Measurements from ENCODE around the gene ZFHX3.
"Not testable (repeated sequence)": the region's sequence is repeated elsewhere in the genome, so short reads cannot be mapped to it uniquely, and the experiment has no call there.

ZFHX3 gene, protein sequence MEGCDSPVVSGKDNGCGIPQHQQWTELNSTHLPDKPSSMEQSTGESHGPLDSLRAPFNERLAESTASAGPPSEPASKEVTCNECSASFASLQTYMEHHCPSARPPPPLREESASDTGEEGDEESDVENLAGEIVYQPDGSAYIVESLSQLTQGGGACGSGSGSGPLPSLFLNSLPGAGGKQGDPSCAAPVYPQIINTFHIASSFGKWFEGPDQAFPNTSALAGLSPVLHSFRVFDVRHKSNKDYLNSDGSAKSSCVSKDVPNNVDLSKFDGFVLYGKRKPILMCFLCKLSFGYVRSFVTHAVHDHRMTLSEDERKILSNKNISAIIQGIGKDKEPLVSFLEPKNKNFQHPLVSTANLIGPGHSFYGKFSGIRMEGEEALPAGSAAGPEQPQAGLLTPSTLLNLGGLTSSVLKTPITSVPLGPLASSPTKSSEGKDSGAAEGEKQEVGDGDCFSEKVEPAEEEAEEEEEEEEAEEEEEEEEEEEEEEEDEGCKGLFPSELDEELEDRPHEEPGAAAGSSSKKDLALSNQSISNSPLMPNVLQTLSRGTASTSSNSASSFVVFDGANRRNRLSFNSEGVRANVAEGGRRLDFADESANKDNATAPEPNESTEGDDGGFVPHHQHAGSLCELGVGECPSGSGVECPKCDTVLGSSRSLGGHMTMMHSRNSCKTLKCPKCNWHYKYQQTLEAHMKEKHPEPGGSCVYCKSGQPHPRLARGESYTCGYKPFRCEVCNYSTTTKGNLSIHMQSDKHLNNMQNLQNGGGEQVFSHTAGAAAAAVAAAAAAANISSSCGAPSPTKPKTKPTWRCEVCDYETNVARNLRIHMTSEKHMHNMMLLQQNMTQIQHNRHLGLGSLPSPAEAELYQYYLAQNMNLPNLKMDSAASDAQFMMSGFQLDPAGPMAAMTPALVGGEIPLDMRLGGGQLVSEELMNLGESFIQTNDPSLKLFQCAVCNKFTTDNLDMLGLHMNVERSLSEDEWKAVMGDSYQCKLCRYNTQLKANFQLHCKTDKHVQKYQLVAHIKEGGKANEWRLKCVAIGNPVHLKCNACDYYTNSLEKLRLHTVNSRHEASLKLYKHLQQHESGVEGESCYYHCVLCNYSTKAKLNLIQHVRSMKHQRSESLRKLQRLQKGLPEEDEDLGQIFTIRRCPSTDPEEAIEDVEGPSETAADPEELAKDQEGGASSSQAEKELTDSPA (N-terminal part only)

DNA sequence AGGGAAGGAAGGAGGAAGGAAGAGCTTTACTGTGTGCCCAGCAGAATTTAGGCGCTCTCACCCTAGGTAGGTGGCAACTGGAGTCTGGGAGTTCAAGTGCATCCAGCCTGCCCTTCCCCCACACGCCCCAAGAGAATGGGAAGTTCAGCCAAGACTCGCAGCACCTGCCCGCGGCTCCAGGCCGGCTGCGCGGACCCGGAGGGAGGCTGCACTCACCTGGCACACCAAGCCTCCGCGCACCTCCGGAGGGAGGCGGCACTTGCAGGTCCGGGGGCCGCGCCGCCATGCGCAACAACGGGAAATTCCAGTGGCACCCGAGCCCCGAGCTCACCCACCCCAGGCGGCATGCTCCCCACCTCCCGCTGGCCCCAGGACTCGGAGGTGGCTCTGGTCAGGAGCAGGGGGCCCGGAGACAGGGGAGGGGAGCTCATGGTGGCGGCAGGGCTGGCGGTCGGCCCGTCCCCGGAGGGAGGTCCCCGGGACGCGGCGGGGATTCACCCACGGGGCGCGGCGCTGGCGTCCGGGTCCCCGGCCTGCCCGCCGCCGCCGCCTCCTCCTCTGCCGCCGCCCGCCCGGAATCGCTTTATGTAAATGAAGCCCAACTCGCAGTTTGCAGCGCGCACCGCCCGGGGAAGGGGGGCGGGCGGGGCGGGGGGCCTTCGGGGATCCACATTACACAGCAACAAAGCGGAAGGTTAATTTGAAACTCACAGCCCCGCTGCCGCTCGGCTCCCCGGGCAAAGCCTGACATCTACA lies at the start of gene ZFHX3:
Gene ZFHX3 (minus strand): TSS at position 593 of the 756 bp plus-strand sequence. CDS start 87,983 bp downstream, outside the sequence.
- peak; percentile 33 for DNase-seq

DNA sequence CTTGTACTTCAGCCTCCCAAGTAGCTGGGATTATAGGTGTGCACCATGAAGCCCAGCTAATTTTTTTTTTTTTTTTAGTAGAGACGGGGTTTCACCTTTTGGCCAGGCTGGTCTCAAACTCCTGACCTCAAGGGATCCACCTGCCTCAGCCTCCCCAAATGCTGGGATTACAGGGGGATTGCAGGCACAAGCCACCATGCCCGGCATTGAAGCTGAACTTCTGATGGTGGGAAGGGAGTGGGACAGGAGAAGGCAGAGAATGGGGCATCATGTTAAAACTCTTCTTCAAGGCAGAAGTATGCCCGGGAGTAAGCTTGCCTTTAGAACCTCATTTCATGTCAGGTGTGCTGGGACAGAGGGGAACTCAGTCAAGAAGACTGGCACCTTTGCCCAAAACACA lies 48.6 kb upstream of the ZFHX3 start:
- DNase-seq, result no peak

DNA sequence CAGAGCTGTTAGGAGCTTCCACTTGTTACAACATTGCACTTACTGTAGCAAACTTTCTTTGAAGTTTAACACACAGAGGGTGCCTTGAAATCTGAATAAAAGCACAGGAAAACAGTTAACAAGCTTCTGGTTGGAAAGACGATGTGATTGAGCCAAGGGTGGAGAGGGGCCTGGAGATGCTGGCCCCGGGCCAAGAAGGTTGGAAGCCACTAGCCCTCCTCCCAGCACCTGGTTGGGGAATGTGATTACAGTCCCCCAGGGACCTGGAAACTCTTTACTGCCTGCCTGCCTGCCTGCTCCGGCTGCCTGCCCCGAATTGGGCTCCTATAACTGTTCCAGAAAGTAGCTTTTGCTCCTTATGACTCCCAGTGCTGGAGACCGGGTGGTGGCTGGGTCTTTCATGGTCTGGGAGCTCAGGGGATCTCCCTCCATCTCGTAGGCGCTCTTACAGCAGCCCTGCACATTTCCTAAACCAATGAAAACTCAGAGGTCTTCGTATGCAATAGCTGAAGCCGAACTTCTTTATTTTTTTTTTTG lies 48.0 kb upstream of the ZFHX3 start:
- DNase-seq, result no peak

DNA sequence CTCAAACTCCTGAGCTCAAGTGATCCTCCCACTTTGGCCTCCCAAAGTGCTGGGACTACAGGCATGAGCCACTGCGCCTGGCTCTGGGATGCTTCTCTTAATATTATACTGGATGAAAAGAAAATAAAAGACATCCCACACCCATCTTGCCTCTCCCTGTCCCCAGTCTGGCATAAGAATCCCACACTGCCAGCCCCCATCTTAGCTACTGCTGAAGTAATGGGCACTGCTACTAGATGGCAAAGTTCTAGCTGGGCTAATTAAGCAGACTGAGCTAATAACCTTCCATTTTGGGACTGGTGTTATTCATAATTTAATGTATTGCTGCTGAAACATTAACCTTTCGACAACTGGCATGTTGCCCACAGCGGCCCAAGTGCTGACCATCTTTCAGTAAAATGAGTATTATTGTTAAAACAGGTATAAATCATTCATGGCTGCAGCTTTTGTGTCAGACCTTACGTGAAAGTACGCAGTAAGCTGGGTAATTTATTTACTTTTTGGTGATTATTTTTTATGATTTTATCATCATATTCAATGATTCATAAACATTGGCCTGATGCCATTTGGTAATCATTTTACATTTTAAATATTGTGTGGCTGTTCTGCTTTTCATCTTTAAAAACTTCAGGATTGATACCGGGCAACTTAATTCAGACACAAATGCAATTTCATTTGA lies 47.4 kb upstream of the ZFHX3 start:
- DNase-seq, result no peak

DNA sequence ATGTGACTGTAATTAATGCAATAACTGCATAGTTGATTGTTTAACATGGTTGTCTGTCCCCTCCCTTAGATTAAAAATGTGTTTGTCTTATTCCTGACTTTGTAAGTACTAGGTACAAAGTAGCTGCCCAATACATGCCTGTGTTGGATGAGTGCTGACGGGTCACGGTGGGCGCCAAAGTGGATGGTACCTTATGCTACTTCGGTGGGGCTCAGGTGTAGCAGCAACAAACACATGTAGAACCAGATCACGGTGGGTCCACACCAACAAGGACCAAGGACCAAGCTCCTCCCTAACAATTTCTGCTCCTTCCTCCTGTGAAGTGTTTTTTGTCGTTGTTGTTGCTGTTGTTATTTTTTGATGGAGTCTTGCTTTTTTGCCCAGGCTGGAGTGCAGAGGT lies 46.4 kb upstream of the ZFHX3 start:
- DNase-seq, result no peak

DNA sequence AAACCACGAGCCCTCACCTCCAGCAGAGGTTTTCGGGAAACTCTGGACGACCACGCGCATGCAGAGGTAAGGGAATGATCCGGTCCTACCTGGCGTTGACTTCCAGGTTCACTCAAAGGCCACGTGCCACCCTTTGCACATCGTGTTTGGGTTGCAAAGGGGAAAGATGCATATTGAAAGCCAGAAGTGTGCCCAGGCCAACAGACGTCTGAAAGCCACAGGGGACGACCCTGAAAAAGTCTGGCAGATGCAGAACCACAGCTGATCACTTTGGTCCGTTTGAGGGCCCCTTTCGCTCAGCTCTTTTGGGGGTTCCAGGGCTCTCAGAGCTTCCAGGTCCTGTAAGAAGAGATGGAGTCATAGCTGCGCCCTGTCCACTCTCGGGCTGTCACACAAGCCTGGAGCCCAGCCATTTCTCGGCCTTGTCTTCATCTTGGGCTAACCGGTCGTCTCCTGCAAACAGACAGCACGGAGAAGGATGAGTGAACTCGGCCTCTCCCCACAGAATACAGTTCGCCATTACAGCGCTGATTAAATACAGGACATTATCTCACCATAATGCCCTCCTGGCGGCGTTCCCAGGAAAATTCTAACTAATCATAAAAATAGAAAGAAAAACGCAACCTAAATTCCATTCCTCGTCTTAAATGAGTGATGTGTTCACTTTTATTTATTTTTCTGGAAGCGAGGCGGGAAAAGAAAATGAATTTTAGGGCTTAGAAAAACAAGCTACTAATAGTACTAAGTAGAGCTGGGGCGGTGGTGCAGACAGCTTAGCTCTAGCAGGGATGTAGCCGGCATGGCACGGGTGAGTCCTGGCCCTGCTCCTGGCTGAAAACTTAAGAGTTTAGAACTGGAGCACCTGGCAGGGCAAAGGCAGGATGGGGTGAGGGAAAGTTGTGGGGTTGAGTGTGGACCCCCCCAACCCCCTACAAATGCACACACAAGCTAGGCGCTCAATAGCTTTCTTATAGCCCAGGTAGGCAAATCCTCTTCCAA lies 45.5 kb upstream of the ZFHX3 start:
- DNase-seq, result no peak

DNA sequence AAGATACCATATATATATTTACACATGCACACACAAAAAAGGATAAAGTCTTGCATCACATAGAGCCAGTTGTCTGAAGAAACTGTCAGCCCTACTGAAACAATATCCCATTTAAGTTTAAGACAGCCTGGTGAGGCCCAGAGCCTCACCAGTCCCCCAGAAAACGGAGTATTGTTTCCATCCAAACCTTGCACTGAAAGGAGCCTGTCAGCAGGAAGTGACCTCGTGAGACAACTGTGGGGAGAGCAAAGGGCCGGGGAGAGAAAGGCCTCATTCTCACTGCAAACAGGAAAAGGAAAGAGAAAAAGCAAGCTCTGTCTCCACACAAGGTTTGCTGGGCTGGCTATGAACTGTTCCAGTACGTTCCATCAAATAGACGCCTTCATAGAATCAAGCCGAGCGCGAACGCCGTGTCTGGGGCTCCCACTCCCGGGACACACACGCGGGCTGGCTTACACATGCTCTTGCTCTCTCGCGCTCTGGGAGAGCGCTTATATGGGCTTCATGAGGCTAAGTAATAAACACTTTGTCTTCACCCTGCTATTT lies 44.4 kb upstream of the ZFHX3 start:
- DNase-seq, result no peak

DNA sequence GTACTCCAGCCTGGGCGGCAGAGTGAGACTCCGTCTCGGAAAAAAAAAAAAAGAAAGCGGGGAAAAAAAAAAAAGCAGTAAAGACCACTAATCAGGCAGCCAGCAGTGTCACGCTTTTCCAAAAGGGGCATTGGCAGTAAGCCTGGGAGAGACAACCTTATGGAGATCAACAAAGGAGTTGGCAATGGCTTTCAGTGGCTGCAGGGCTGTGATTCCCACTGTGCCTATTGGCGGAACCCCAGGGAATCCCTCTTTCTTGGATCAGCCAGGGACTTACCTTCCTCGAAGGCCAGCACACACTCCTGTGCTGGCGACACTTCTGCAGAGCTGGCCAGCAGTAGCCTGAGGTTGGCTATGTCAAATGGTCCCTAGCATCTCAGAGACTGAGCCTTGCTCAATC lies 43.2 kb upstream of the ZFHX3 start:
- no peak for DNase-seq

DNA sequence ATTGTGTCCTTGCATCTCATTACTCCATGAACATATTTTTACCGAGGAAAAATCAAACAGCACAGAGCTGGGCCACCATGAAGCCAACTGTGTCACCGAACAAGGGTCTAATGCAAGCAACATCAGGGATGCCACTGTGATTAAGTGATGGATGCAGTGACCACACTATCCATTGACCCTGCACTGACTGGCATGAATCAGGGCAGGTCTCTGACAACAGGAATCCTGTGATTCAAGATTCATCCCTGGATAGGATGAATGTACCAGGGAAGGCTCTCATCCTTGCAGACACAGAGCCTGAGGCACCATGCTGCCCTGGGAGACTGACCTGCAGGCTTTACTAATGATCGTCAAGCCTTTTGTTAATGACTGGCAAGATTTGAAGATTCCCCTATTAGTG lies 41.5 kb upstream of the ZFHX3 start:
- no peak for DNase-seq

DNA sequence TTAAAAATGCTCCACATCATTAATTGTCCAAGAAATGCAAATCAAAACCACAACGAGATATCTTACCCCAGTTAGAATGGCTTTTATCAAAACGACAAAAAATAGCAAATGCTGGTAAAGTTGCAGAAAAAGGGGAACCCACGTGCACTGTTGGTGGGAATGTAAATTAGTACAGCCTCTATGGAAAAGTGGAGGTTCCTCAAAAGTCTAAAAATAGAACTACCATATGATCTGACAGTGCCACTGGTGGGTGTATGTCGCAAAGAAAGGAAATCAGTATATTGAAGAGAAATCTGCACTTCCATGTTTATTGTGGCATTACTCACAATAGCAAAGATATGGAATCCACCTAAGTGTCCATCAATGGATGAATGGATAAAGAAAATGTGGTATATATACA lies 38.2 kb upstream of the ZFHX3 start:
- no peak for DNase-seq

DNA sequence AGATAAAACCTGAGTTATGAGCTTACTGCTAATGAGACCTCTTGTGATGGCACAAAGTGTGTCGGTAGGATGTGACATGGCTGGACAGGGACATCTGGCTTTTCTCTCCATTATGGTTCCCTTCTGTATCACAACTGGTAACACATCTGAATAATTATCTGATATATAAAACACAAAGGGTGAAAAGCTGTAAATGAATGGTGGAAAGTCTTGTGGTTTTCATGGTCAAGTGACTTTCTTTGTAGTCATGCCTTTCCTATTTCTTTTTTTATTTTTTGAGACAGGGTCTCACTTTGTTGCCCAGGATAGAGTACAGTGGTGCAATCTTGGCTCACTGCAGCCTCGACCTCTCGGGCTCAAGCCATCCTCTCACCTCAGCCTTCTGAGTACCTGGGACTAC lies 35.3 kb upstream of the ZFHX3 start:
- no peak for DNase-seq

DNA sequence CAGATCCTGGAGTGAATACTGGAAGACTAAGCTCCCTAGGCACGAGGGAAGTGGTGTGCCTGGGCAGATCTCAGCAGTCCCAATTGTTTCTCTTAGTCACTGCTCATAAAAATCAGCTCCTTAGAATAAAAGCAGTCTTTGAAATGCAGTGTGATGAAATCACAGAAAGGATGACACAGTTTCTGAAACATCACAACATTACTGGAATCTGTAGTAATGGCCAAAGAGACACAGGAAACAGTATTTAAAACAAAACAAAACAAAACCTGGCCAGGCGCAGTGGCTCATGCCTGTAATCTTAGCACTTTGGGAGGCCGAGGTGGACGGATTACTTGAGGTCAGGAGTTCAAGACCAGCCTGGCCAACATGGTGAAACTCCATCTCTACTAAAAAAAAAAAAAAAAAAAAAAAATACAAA lies 34.7 kb upstream of the ZFHX3 start:
- DNase-seq, result not testable (repeated sequence)

DNA sequence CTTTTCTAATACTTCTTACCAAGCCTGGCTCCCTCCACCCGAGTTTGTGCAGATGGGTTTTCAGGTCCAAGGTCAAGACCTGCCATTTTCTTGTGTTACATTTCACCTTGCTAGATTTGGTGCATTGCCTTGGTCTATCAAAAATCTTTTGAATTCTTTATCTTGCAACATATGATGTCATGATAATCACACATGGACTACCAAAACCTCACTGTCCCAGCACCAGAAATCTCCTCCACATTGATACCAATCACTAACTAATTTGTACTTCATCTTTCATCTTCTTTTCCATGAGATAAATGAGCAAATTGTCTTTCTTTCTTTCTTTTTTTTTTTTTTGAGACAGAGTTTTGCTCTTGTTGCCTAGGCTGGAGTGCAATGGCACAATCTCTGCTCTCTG lies 33.0 kb upstream of the ZFHX3 start:
- DNase-seq, result no peak

DNA sequence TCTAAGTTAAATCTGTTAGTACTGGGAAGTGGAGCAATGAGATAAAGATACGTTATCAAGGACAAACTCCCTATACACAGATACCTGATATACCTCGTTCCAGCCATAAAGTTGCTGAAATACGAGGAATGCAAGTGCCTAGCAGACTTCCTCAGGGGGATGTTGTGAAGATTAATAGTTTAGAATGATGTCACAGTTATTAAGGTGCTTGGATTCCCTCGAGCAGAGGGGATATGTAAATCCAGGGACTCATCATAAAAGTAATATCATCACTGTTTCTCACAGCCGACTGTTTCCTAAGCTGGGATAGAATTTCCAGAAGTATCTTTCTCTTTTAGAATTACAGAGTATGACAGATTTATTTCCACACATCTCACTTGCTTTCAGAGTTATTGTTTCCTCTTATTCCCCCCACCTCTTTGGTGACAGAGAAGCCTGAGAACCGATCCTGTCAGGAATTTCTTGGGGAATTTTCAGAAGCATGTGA lies 28.4 kb upstream of the ZFHX3 start:
- DNase-seq, result no peak

DNA sequence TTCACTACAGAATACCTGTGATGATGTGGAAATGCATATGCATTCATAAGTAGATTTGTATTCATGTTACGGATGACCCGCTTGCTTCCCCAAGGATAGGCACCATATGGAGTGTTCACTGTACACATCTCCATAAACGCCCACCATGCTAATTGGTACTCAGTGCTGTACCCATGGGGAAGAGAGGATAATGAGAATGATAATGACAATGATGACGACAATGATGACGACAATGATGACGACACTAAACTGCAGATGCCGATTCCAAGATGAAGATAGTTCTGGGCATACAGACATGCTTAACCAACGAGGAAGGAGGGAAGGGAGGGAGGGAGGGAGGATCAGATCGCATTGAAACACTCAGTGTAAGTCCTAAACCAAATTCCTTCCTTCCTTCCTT lies 26.5 kb upstream of the ZFHX3 start:
- no peak for DNase-seq

DNA sequence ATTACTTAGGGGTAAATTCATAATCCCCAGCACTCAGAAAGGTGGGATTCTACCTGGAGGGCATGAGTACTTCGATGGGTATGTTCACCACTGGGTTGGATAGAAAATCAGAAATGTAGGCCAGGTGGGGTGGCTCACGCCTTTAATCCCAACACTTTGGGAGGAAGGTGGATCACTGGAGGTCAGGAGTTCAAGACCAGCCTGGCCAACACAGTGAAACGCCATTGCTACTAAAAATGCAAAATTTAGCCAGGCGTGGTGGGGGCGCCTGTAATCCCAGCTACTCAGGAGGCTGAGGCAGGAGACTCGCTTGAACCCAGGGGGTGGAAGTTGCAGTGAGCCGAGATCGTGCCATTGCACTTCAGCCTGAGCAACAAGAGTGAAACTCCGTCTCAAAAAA lies 24.1 kb upstream of the ZFHX3 start:
- DNase-seq, result not testable (repeated sequence)

DNA sequence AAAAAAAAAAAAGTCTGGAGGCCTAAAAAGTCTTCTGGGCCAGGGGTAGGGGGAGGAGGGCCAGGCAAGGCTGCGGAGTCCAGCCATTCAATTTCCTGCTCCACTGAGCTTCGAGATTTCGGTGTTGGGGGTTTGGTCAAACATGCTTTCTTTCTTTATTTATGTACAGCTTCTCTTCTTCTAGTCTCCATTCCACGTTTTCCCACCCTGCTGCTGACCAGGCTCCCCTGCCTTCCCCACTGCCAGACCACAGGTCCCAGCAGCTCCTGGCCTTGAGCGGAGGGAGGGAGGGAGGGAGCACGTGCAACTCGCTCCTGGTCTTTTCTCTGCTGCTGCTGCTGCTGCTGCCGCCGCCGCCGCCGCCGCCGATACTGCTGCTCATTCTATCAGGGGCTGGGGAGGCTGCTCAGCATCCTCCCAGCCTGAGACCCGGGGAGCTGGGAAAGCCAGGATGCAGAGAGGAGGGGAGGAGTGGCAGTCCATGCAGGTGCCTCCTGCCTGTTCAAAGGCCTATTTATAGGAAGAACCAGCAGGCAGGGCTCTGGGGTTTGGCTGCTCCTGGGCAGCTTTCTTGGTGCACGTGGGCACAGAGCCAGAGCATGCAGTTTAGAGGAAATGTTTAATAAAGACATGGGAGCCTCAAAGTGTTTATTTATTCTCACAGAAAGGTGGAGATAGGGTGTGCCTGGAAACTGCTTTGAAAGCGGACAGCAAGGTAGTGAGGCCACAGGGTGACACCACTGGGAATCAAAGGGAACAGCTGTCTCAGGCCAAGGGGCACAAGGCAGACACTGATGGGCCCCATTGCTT lies 23.4 kb upstream of the ZFHX3 start:
- no peak for DNase-seq

DNA sequence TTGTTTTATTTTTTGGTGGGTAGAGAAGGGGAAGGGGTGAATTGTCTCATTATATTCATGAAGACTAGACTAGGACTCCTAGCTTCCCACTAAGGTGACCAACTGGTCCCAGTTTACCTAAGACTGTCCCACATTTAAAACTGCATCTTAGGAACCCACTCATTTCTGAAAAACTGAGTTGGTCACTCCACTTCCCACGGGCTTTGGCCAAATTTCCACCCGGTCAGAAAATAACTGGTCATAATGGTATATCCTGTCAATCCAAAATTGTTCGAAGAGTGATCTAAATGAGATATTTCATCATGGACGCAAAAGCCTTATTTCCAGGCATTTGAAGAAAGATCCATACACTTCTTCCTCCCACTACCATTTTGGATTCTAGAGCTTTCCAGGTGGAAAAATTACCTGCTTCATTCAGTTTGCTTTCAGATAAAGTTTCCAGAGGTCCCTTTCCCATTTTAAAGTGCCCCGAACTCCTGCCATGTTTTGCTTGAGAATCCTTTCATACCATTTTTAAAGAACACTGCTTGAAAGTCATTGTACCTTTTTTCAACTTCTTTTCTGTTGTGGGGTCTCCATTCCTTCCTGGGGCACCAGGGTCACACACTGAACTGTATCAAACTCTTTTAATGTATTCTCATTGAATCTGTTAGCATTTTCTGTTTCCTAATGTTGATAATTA lies 21.8 kb upstream of the ZFHX3 start:
- no peak for DNase-seq
